Lung (tissue), 13 donors: ENCODE results near the gene FAM43A. TPM values are rescaled to one million over a fixed set of nuclear protein-coding genes. Genes with fewer than 3 reads are reported as not detected.

Experiments
- ATAC-seq: fragments of 200-7000 bp; cut with Tn5 transposase; one replicate; pipeline ENCODE4 v1.9.1; 2020; ENCODE audit warnings: moderate number of reproducible peaks; ENCODE audit not compliant: insufficient read depth, low FRiP score
- DNase-seq, 3 donors: peaks; one replicate each; pipeline ENCODE4 v3.0.0-alpha.2; 2013 to 2017
- H3K27ac ChIP-seq, 2 donors: one replicate each; pipeline ENCODE4 v1.5.1; 2013; ENCODE audit warnings: mild to moderate bottlenecking in 2 of 2, moderate library complexity in 2 of 2, control low read depth in 1 of 2, inconsistent platforms in 1 of 2, low read depth in 1 of 2, low read length in 1 of 2
- H3K27me3 ChIP-seq, 3 donors: one replicate each; pipeline ENCODE4 v1.5.1; 2013; ENCODE audit warnings: low read length in 2 of 3; ENCODE audit not compliant: control insufficient read depth in 3 of 3, insufficient read depth in 3 of 3
- H3K36me3 ChIP-seq, 4 donors: one replicate each; pipeline ENCODE4 v1.5.1; 2013; ENCODE audit warnings: low read length in 4 of 4, mild to moderate bottlenecking in 1 of 4, moderate library complexity in 1 of 4; ENCODE audit not compliant: control insufficient read depth in 4 of 4, insufficient read depth in 4 of 4
- H3K4me1 ChIP-seq, 5 donors: one replicate each; pipeline ENCODE4 v1.5.1; 2013; ENCODE audit warnings: low read length in 5 of 5, mild to moderate bottlenecking in 2 of 5, moderate library complexity in 1 of 5; ENCODE audit not compliant: control insufficient read depth in 5 of 5, insufficient read depth in 5 of 5
- H3K4me3 ChIP-seq: one replicate; pipeline ENCODE4 v1.5.1; 2013; ENCODE audit warnings: mild to moderate bottlenecking, control low read depth, moderate library complexity
- H3K9ac ChIP-seq, 2 donors: one replicate each; pipeline ENCODE4 v1.5.1; 2013; ENCODE audit warnings: low read length in 2 of 2, control low read depth in 1 of 2; ENCODE audit not compliant: insufficient read depth in 1 of 2
- H3K9me3 ChIP-seq, 4 donors: one replicate each; pipeline ENCODE4 v1.5.1; 2013; ENCODE audit warnings: low read length in 3 of 4, mild to moderate bottlenecking in 1 of 4, moderate library complexity in 1 of 4; ENCODE audit not compliant: control insufficient read depth in 4 of 4, insufficient read depth in 3 of 4
- CTCF ChIP-seq: IDR thresholded peaks from 2 replicates; pipeline ENCODE4 v1.5.1; 2012; ENCODE audit warnings: mild to moderate bottlenecking; ENCODE audit errors: control extremely low read depth, extremely low read depth
- WGBS, 2 donors: extraction: QIAGEN DNeasy Blood & Tissue Kit; methylation state at CpG; one replicate each; pipeline ENCODE4 v1.1.7; 2013; 5-methylcytosine and 5-hydroxymethylcytosine counted together
- polyA plus RNA-seq, 2 donors: library from polyadenylated mRNA; stranded (reverse); fragments of 200-250 nt; gene quantifications; one replicate each; pipeline ENCODE4 v1.2.1, GENCODE V29; 2013
- small RNA-seq: library from RNA; depleted of rRNA; stranded (forward); fragments of <200 nt; gene quantifications from one replicate; pipeline ENCODE3, GENCODE V24; 2014; ENCODE audit warnings: low replicate concordance
- total RNA-seq, 2 donors: library from RNA; depleted of rRNA in 1 of 2; stranded (reverse); fragments of >200 nt in 1 of 2; gene quantifications; one replicate each; pipeline ENCODE4 v1.2.1, GENCODE V29; 2014 to 2021
- donor health status: control.
- donor health status: control.
- donor health status: Bipolar disorder and iron deficiency.
- donor health status: healthy.
- donor health status: DM: yes; HTN: yes; CAD: no.

The FAM43A gene
- total and polyA plus RNA-seq, 4 donors: 8.4 to 16.4 (median 14.7) TPM

DNA sequence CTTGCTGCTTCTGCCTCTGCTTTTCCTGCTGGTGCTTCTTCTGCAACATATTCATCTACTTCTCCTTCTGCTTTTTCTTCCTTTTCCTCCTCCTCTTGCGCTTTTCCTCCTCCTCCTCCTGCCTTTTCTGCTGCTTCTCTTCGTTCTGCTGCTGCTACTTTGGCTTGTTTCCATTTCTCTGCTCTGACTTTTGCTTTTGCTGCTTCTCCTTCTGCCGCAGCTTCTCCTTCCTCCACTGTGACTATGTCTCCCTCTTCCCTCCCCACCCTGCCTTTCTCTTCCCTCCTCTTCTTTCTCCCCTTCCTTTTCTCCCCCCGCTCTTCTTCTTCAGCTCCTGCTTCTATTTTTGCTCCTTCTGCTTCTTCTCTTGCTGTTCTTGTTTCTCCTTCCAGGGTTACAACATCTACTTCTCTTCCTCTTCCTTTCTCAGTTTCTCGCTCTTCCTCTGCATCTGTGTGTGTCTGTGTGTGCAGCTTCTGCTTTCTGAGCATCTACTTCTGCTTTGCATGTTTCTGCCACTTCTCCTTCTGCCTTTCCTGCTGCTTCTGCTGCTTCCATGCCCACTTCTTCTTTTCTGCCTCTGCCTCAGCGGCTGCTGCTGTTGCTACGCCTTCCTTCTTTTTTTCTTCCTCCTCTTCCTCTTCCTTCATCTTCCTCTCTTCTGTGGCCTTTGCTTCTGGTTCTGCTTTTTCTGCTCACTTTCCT lies 51.4 kb downstream of the FAM43A start:
- WGBS, 2 donors: 25 to 65% methylated on average over 7 of the region's 7 CpGs

More for the DNA sequence above, 51.4 kb downstream of the FAM43A start:
- ATAC-seq (no peak), DNase-seq (no peak)
- H3K9ac ChIP-seq: no peak overlapping the region
- no peak for TF ChIP-seq CTCF
- no peaks in the 10 kb centered on the region for H3K36me3 ChIP-seq
- H3K27ac ChIP-seq: no peak overlapping the region
- peaks cover 0 to 9% (median 2%) of the 10 kb centered on the region in 4 donors for H3K9me3 ChIP-seq
- H3K4me3 ChIP-seq: no peak overlapping the region
- no peaks in the 10 kb centered on the region for H3K27me3 ChIP-seq
- H3K4me1 ChIP-seq: peaks cover 0 to 14% (median 0%) of the 10 kb centered on the region in 5 donors

Small RNA genes lying within 50 kb of the gene (small RNA-seq; reads per million reads assigned to genes)
- not detected for gene AC046143.2

Other genes starting within 250 kb of the FAM43A start
- 100 to 1,000 TPM in 1 of 2 donors, 10 to 100 TPM in 1; 92.0 to 166 TPM for gene ATP13A3, start 198.9 kb upstream of the FAM43A start, total RNA-seq
- 10 to 100 TPM; 26.6 to 58.9 TPM for gene ATP13A3, start 198.9 kb upstream of the FAM43A start, polyA plus RNA-seq
- gene TMEM44, start 52.5 kb upstream of the FAM43A start, total RNA-seq: 10 to 100 TPM; 16.6 to 17.7 TPM
- gene TMEM44, start 52.5 kb upstream of the FAM43A start, polyA plus RNA-seq: 10 to 100 TPM; 10.4 to 23.5 TPM
- gene LSG1, start 13.7 kb upstream of the FAM43A start, total RNA-seq: 10 to 100 TPM; 26.0 to 37.4 TPM
- 10 to 100 TPM; 19.4 to 22.9 TPM for gene LSG1, start 13.7 kb upstream of the FAM43A start, polyA plus RNA-seq